Endothelial cell of umbilical vein (primary cell): ENCODE data around the gene KLHL6. TPM values are rescaled to one million over a fixed set of nuclear protein-coding genes. Genes with fewer than 3 reads are reported as not detected.

Experiments used
- BruUV-seq: library from RNA; stranded (reverse); fragments of 400-500 nt; replicated peaks from 2 replicates; lab custom pipeline; 2021; lab: Mats Ljungman, UMichigan
- CTCF ChIA-PET: fragments of 300-600, 350-600 bp; sonication (Branson Sonifier 250); formaldehyde crosslinking; loops from one replicate; lab custom pipeline; 2021; ENCODE audit warnings: antibody characterized with exemption, inconsistent platforms; lab: Charles Lee
- POLR2A ChIA-PET: fragments of 300-600, 350-600 bp; sonication (Branson Sonifier 250); formaldehyde crosslinking; loops from one replicate; lab custom pipeline; 2021; ENCODE audit warnings: antibody characterized with exemption, inconsistent platforms; lab: Charles Lee
- DNase-seq: peaks from one replicate; pipeline ENCODE4 v3.0.0-alpha.2; 2011; ENCODE audit warnings: low read depth, low spot score
- FAIRE-seq: peaks from 2 replicates; lab custom pipeline; 2011; peaks lifted over from hg19 to GRCh38; lab: Jason Lieb, UNC
- H2AFZ ChIP-seq: 2 replicates; pipeline ENCODE4 v1.6.0; 2012; ENCODE audit warnings: low read depth, low read length, control low read depth, inconsistent platforms
- H3K27ac ChIP-seq: 2 replicates; pipeline ENCODE4 v1.5.1; 2011; ENCODE audit warnings: low read depth, mild to moderate bottlenecking, control low read depth, low read length, moderate library complexity; ENCODE audit not compliant: insufficient read depth
- H3K27me3 ChIP-seq, 2 experiments: 2 replicates each; pipeline versions ENCODE4 v1.6.0 to v1.6.1; 2011; ENCODE audit warnings: low read length in 2 of 2, mixed read lengths in 1 of 2; ENCODE audit not compliant: control insufficient read depth in 2 of 2, insufficient read depth in 2 of 2
- H3K36me3 ChIP-seq, 2 experiments: 2 replicates in 1 of 2; 3 replicates in 1 of 2; pipeline ENCODE4 v1.5.1; 2011; ENCODE audit warnings: low read length in 2 of 2, mild to moderate bottlenecking in 1 of 2, moderate library complexity in 1 of 2; ENCODE audit not compliant: control insufficient read depth in 2 of 2, insufficient read depth in 2 of 2; ENCODE audit errors: extremely low read depth in 1 of 2
- H3K4me1 ChIP-seq: 3 replicates; pipeline ENCODE4 v1.5.1; 2011; ENCODE audit warnings: mild to moderate bottlenecking, low read length; ENCODE audit not compliant: control insufficient read depth, insufficient read depth; ENCODE audit errors: extremely low read depth
- H3K4me2 ChIP-seq: 2 replicates; pipeline ENCODE4 v1.6.1; 2011; ENCODE audit warnings: low read length, control low read depth, mixed read lengths; ENCODE audit not compliant: insufficient read depth
- H3K4me3 ChIP-seq, 3 experiments: fragments of 200-600 bp in 1 of 3; sonication (generic), shearing (Covaris generic) in 1 of 3; replicated peaks in 1 of 3; 2 replicates each; pipeline ENCODE4 v1.5.1; 2011 to 2016; ENCODE audit warnings: control low read depth in 3 of 3, low read length in 3 of 3, mild to moderate bottlenecking in 2 of 3, inconsistent platforms in 1 of 3, low read depth in 1 of 3, moderate library complexity in 1 of 3; ENCODE audit not compliant: insufficient read depth in 1 of 3
- H3K79me2 ChIP-seq: 2 replicates; pipeline ENCODE4 v1.6.0; 2012; ENCODE audit warnings: low read length, inconsistent platforms; ENCODE audit not compliant: control insufficient read depth, insufficient read depth
- H3K9ac ChIP-seq: replicated peaks from 2 replicates; pipeline ENCODE3; 2011; ENCODE audit warnings: low read length, control low read depth; ENCODE audit not compliant: insufficient read depth; ENCODE audit errors: extremely low read depth
- H3K9me1 ChIP-seq: replicated peaks from 3 replicates; pipeline ENCODE4 v1.6.0; 2011; ENCODE audit warnings: mild to moderate bottlenecking, low read length; ENCODE audit not compliant: control insufficient read depth, insufficient read depth; ENCODE audit errors: extremely low read depth
- H3K9me3 ChIP-seq: replicated peaks from 2 replicates; pipeline ENCODE4 v1.5.1; 2012; ENCODE audit warnings: low read length, inconsistent platforms; ENCODE audit not compliant: control insufficient read depth, insufficient read depth
- H4K20me1 ChIP-seq: replicated peaks from 2 replicates; pipeline ENCODE3; 2011; ENCODE audit warnings: mild to moderate bottlenecking, low read length; ENCODE audit not compliant: control insufficient read depth, insufficient read depth; ENCODE audit errors: extremely low read depth
- CTCF ChIP-seq, 2 donors: IDR thresholded peaks; 1 replicate in 1 of 2; 2 replicates in 1 of 2; pipeline ENCODE4 v1.5.1; 2011; ENCODE audit warnings: low read length in 2 of 2, mild to moderate bottlenecking in 2 of 2, moderate library complexity in 2 of 2, control low read depth in 1 of 2, inconsistent platforms in 1 of 2, low read depth in 1 of 2; ENCODE audit not compliant: insufficient read depth in 1 of 2; ENCODE audit errors: extremely low read depth in 1 of 2
- EZH2 ChIP-seq: IDR thresholded peaks from 2 replicates; pipeline ENCODE4 v1.6.1; 2012; ENCODE audit warnings: borderline replicate concordance, low read depth, mild to moderate bottlenecking, moderate library complexity, low read length, inconsistent platforms; ENCODE audit not compliant: severe bottlenecking
- FOS ChIP-seq: IDR thresholded peaks from 2 replicates; pipeline ENCODE4 v1.6.1; 2011; ENCODE audit warnings: mild to moderate bottlenecking, low read length, moderate library complexity, borderline replicate concordance; ENCODE audit not compliant: insufficient read depth
- GATA2 ChIP-seq: IDR thresholded peaks from 2 replicates; pipeline ENCODE4 v1.7.0; 2011; ENCODE audit warnings: low read depth, mild to moderate bottlenecking, moderate library complexity, mixed read lengths, low read length; ENCODE audit not compliant: insufficient read length, insufficient read depth
- JUN ChIP-seq: IDR thresholded peaks from 2 replicates; pipeline ENCODE4 v1.6.1; 2011; ENCODE audit warnings: borderline replicate concordance, low read depth; ENCODE audit not compliant: insufficient read length, insufficient read depth
- MAX ChIP-seq: IDR thresholded peaks from 2 replicates; pipeline ENCODE4 v1.6.1; 2011; ENCODE audit not compliant: insufficient read depth, insufficient read length
- MYC ChIP-seq: IDR thresholded peaks from one replicate; pipeline ENCODE4 v1.6.1; 2011; ENCODE audit warnings: mild to moderate bottlenecking, low read depth, low read length
- POLR2A ChIP-seq: IDR thresholded peaks from 2 replicates; pipeline ENCODE4 v1.6.1; 2012; ENCODE audit warnings: low read depth, mild to moderate bottlenecking, control low read depth, low read length
- POLR2AphosphoS5 ChIP-seq: IDR thresholded peaks from 2 replicates; pipeline ENCODE4 v1.6.1; 2012; ENCODE audit warnings: low read depth, mild to moderate bottlenecking, control low read depth, low read length, moderate library complexity; ENCODE audit not compliant: insufficient read depth
- dilution Hi-C: fragments of 300-500 bp; cut with MboI; formaldehyde crosslinking; loops from one replicate; pipeline ENCODE4 v1.15.0; 2019; ENCODE audit warnings: low sequenced_read_pairs; ENCODE audit not compliant: extremely low pct_ligation_motif_present
- intact Hi-C: fragments of 100-400 bp; cut with micrococcal nuclease; formaldehyde crosslinking; loops from one replicate; pipeline ENCODE4 v1.10.0; 2022
- polyA plus RNA-seq, 4 experiments: library from polyadenylated mRNA; depleted of rRNA in 3 of 4; stranded (reverse) in 3 of 4; unstranded in 1 of 4; fragments of >200 nt; gene quantifications; 2 replicates each; pipeline versions ENCODE4 v1.2.1 to v1.2.3, GENCODE V29; 2011 to 2012; ENCODE audit warnings: missing spikeins in 1 of 4
- total RNA-seq: library from RNA; stranded (reverse); gene quantifications from 2 replicates; pipeline ENCODE4 v1.2.3, GENCODE V29; 2021

KLHL6 gene
- total and polyA plus RNA-seq, 2 donors (not counting 3 experiments of a cell fraction or from before 2014, with no cell fraction given), result 5.7 to 12.6 TPM

GRCh38 chr3:183534249-183534648, 21.3 kb downstream of the KLHL6 start:
- Histone ChIP-seq H3K4me1 (peaks cover 14% of the 10 kb centered on the region), H3K9ac (no peak overlapping the region), H2AFZ (no peak overlapping the region), H3K9me1 (no peaks in the 10 kb centered on the region), H4K20me1 (no peaks in the 10 kb centered on the region), H3K4me2 (no peak overlapping the region), H3K4me3 (no peak overlapping the region), H3K36me3 (no peaks in the 10 kb centered on the region), H3K9me3 (no peaks in the 10 kb centered on the region), H3K79me2 (no peaks in the 10 kb centered on the region), H3K27ac (no peak overlapping the region), H3K27me3 (no peaks in the 10 kb centered on the region)
- DNase-seq, result no peak
- peak; percentile 75 for FAIRE-seq
- dilution Hi-C loops (no loop called here), intact Hi-C loops (no loop called here)
- CTCF ChIA-PET, result interaction anchor here (1.1 to 1.6 kb wide), 2 partner anchors 19 to 54 kb away, joined by 3 to 5 read pairs; no protein-coding TSS in a partner anchor
- TF ChIP-seq MAX (no peak), GATA2 (no peak), EZH2 (no peak), MYC (no peak), POLR2A (no peak), FOS (no peak), CTCF (IDR thresholded peaks at IDR 0.05; ENCODE audit: extremely low read depth in 1 of 2, insufficient read depth in 1 of 2, low read depth in 1 of 2, low read length in 2 of 2) (no peak), POLR2AphosphoS5 (no peak), JUN (no peak)
- BruUV-seq, result no TSS peak
- POLR2A ChIA-PET, result no interaction called here
